Tibial nerve (tissue), 4 donors: Measurements from ENCODE around the gene LMF1. TPM values are rescaled to one million over a fixed set of nuclear protein-coding genes. Genes with fewer than 3 reads are reported as not detected.

Source experiments
- DNase-seq, 2 donors: peaks; one replicate each; pipeline ENCODE4 v3.0.0-alpha.2; 2019; ENCODE audit warnings: low spot score in 2 of 2
- H3K27ac ChIP-seq, 4 donors: fragments of 200-600 bp; sonication (generic) in 3 of 4; one replicate each; pipeline ENCODE4 v1.5.1; 2017 to 2019; ENCODE audit warnings: mild to moderate bottlenecking in 1 of 4
- H3K27me3 ChIP-seq, 2 donors: fragments of 200-600 bp; sonication (generic) in 1 of 2; one replicate each; pipeline versions ENCODE4 v1.5.1 to v1.6.0; 2017 to 2019
- H3K36me3 ChIP-seq, 3 donors: fragments of 200-600 bp; sonication (generic); one replicate each; pipeline ENCODE4 v1.5.1; 2018 to 2019
- H3K4me1 ChIP-seq, 4 donors: fragments of 200-600 bp; sonication (generic) in 3 of 4; one replicate each; pipeline ENCODE4 v1.5.1; 2017 to 2019
- H3K4me3 ChIP-seq, 4 donors: fragments of 200-600 bp; sonication (generic) in 3 of 4; one replicate each; pipeline ENCODE4 v1.5.1; 2017 to 2019; ENCODE audit warnings: mild to moderate bottlenecking in 1 of 4, moderate library complexity in 1 of 4
- H3K9me3 ChIP-seq, 4 donors: fragments of 200-600 bp; sonication (generic) in 3 of 4; one replicate each; pipeline ENCODE4 v1.5.1; 2017 to 2019
- CTCF ChIP-seq, 5 experiments: fragments of 200-600 bp in 3 of 5; fragments of 450-650 bp in 2 of 5; sonication (generic) in 3 of 5; IDR thresholded peaks; one replicate each; pipeline ENCODE4 v1.5.1; 2016 to 2019; ENCODE audit warnings: antibody characterized with exemption in 5 of 5, mild to moderate bottlenecking in 3 of 5, moderate library complexity in 2 of 5
- EP300 ChIP-seq, 2 donors: sonication (generic); formaldehyde crosslinking; IDR thresholded peaks; one replicate each; pipeline ENCODE4 v1.6.1; 2017; ENCODE audit warnings: antibody characterized with exemption in 2 of 2, mild to moderate bottlenecking in 1 of 2
- POLR2A ChIP-seq, 2 donors: fragments of 450-650 bp; IDR thresholded peaks; one replicate each; pipeline ENCODE4 v1.6.1; 2017; ENCODE audit warnings: antibody characterized with exemption in 2 of 2, mild to moderate bottlenecking in 2 of 2, moderate library complexity in 2 of 2
- WGBS, 2 donors: methylation state at CpG; one replicate each; pipeline ENCODE4 v1.1.5; 2018; 5-methylcytosine and 5-hydroxymethylcytosine counted together
- total RNA-seq, 4 donors: library from RNA; depleted of rRNA; stranded (reverse); fragments of >200 nt; gene quantifications; one replicate each; pipeline ENCODE4 v1.1.0, GENCODE V29; 2016

Gene LMF1
- total RNA-seq, 4 donors from 2014 or later = 24.5 to 58.5 (median 31.8) TPM

- Histone ChIP-seq H3K27me3 (no peaks in the 10 kb centered on the region), H3K4me3 (peak overlapping the region; percentile 1 to 22 (median 12)), H3K27ac (peak overlapping the region in 2 of 4 donors; percentile 58 to 75), H3K36me3 (peaks cover 0 to 40% (median 0%) of the 10 kb centered on the region in 3 donors), H3K4me1 (peaks cover 0 to 38% (median 6%) of the 10 kb centered on the region in 4 donors), H3K9me3 (no peaks in the 10 kb centered on the region)
- WGBS, 2 donors = 69 to 72% methylated on average over 27 of the region's 27 CpGs
- TF ChIP-seq POLR2A (IDR thresholded peaks at IDR 0.05) (no peak), EP300 (IDR thresholded peaks at IDR 0.05) (no peak), CTCF (IDR thresholded peaks at IDR 0.05) (no peak)
- no peak for DNase-seq
Observed at GRCh38 chr16:964356-965035, 6.3 kb downstream of the LMF1 start.

GRCh38 chr16:963913-964312, 6.9 kb downstream of the LMF1 start:
- TF ChIP-seq EP300 (IDR thresholded peaks at IDR 0.05) (no peak), CTCF (IDR thresholded peaks at IDR 0.05) (no peak), POLR2A (IDR thresholded peaks at IDR 0.05) (no peak)
- Histone ChIP-seq H3K36me3 (peaks cover 0 to 41% (median 0%) of the 10 kb centered on the region in 3 donors), H3K4me1 (peaks cover 0 to 33% (median 3%) of the 10 kb centered on the region in 4 donors), H3K27ac (peak overlapping the region in 3 of 4 donors; percentile 27 to 75 (median 58)), H3K9me3 (no peaks in the 10 kb centered on the region), H3K4me3 (peak overlapping the region; percentile 1 to 22 (median 12)), H3K27me3 (no peaks in the 10 kb centered on the region)
- DNase-seq = no peak
- WGBS, 2 donors = 33 to 56% methylated on average over 17 of the region's 17 CpGs

- no peak for DNase-seq
- H3K4me3 ChIP-seq = no peak overlapping the region
- no peaks in the 10 kb centered on the region for H3K9me3 ChIP-seq
- TF ChIP-seq POLR2A (IDR thresholded peaks at IDR 0.05) = no peak
- TF ChIP-seq EP300 (IDR thresholded peaks at IDR 0.05) = no peak
- TF ChIP-seq CTCF (IDR thresholded peaks at IDR 0.05) = no peak
- H3K4me1 ChIP-seq = peaks cover 0 to 27% (median 3%) of the 10 kb centered on the region in 4 donors
- peak overlapping the region in 3 of 4 donors; percentile 27 to 75 (median 58) for H3K27ac ChIP-seq
- peaks cover 0 to 34% (median 0%) of the 10 kb centered on the region in 3 donors for H3K36me3 ChIP-seq
- H3K27me3 ChIP-seq = no peaks in the 10 kb centered on the region
- WGBS, 2 donors = 83 to 86% methylated on average over 19 to 23 of the region's 23 CpGs
Observed at GRCh38 chr16:962901-963814, 7.6 kb downstream of the LMF1 start.

- 88 to 90% methylated on average over 22 of the region's 22 CpGs for WGBS, 2 donors
- no peak for DNase-seq
Observed at GRCh38 chr16:962366-962765, 8.4 kb downstream of the LMF1 start.

More at GRCh38 chr16:962366-962765, 8.4 kb downstream of the LMF1 start:
- H3K4me3 ChIP-seq = no peak overlapping the region
- no peaks in the 10 kb centered on the region for H3K27me3 ChIP-seq
- TF ChIP-seq EP300 (IDR thresholded peaks at IDR 0.05) = no peak
- TF ChIP-seq POLR2A (IDR thresholded peaks at IDR 0.05) = no peak
- no peak for TF ChIP-seq CTCF (IDR thresholded peaks at IDR 0.05)
- peaks cover 0 to 5% (median 0%) of the 10 kb centered on the region in 4 donors for H3K9me3 ChIP-seq
- H3K36me3 ChIP-seq = peaks cover 0 to 31% (median 0%) of the 10 kb centered on the region in 3 donors
- H3K4me1 ChIP-seq = peaks cover 0 to 27% (median 3%) of the 10 kb centered on the region in 4 donors
- H3K27ac ChIP-seq = no peak overlapping the region
